MM.1S (cell line): ENCODE measurements around the gene PPIF.

Experiments
- DNase-seq: peaks from one replicate; pipeline ENCODE4 v3.0.0-alpha.2; 2015
- H2AFZ ChIP-seq: fragments of 300-600 bp; sonication (generic); 2 replicates; pipeline ENCODE4 v1.6.0; 2016; ENCODE audit warnings: antibody characterized with exemption, low read length
- H3F3A ChIP-seq: fragments of 300-600 bp; sonication (generic); 2 replicates; pipeline ENCODE4 v1.6.1; 2016; ENCODE audit warnings: mild to moderate bottlenecking, antibody characterized with exemption, low read length, moderate library complexity, mixed read lengths; ENCODE audit not compliant: insufficient read depth
- H3K27ac ChIP-seq: fragments of 300-600 bp; sonication (generic); 2 replicates; pipeline ENCODE4 v1.5.1; 2016; ENCODE audit warnings: mild to moderate bottlenecking, low read length
- H3K27me3 ChIP-seq: fragments of 300-600 bp; sonication (generic); replicated peaks from 2 replicates; pipeline ENCODE4 v1.6.0; 2016; ENCODE audit warnings: low read length; ENCODE audit not compliant: insufficient read depth
- H3K36me3 ChIP-seq: fragments of 300-600 bp; sonication (generic); replicated peaks from 2 replicates; pipeline ENCODE4 v1.6.1; 2016; ENCODE audit warnings: mild to moderate bottlenecking, low read length, mixed read lengths; ENCODE audit not compliant: insufficient read depth
- H3K4me1 ChIP-seq: fragments of 300-600 bp; sonication (generic); 2 replicates; pipeline ENCODE4 v1.6.1; 2016; ENCODE audit warnings: low read length, mixed read lengths
- H3K4me2 ChIP-seq: fragments of 300-600 bp; sonication (generic); 2 replicates; pipeline ENCODE4 v1.6.0; 2016; ENCODE audit warnings: low read depth, low read length
- H3K4me3 ChIP-seq: fragments of 300-600 bp; sonication (generic); 2 replicates; pipeline ENCODE4 v1.5.1; 2016; ENCODE audit warnings: low read length, mixed read lengths
- H3K79me2 ChIP-seq: fragments of 300-600 bp; sonication (generic); 2 replicates; pipeline ENCODE4 v1.6.1; 2016; ENCODE audit warnings: mixed run types, low read length, mixed read lengths
- H3K9ac ChIP-seq: fragments of 300-600 bp; sonication (generic); 2 replicates; pipeline ENCODE4 v1.6.1; 2016; ENCODE audit warnings: low read length, mixed read lengths
- H3K9me2 ChIP-seq: fragments of 300-600 bp; sonication (generic); replicated peaks from 2 replicates; pipeline ENCODE4 v1.6.1; 2016; ENCODE audit warnings: mild to moderate bottlenecking, low read length, mixed read lengths; ENCODE audit not compliant: insufficient read depth
- H3K9me3 ChIP-seq: fragments of 300-600 bp; sonication (generic); replicated peaks from 2 replicates; pipeline ENCODE4 v1.6.1; 2016; ENCODE audit warnings: mild to moderate bottlenecking, low read length, mixed read lengths; ENCODE audit not compliant: insufficient read depth
- H4K20me1 ChIP-seq: fragments of 300-600 bp; sonication (generic); 2 replicates; pipeline ENCODE4 v1.6.1; 2016; ENCODE audit warnings: mild to moderate bottlenecking, low read length, moderate library complexity, mixed read lengths; ENCODE audit not compliant: insufficient read depth
- EZH2 ChIP-seq: fragments of 300-600 bp; sonication (generic); optimal IDR thresholded peaks from 2 replicates; pipeline ENCODE3; 2017; ENCODE audit warnings: low read depth, mild to moderate bottlenecking, antibody characterized with exemption, low read length, mixed read lengths
- EZH2phosphoT487 ChIP-seq: fragments of 300-600 bp; sonication (generic); IDR thresholded peaks from 2 replicates; pipeline ENCODE4 v1.6.1; 2018; ENCODE audit warnings: antibody characterized with exemption, low read length
- TF ChIP-seq, protein P1 (sequence below): fragments of 300-600 bp; sonication (generic); IDR thresholded peaks from 2 replicates; pipeline ENCODE4 v1.5.1; 2016; ENCODE audit warnings: antibody characterized with exemption, low read length, mixed read lengths

The PPIF gene

DNA sequence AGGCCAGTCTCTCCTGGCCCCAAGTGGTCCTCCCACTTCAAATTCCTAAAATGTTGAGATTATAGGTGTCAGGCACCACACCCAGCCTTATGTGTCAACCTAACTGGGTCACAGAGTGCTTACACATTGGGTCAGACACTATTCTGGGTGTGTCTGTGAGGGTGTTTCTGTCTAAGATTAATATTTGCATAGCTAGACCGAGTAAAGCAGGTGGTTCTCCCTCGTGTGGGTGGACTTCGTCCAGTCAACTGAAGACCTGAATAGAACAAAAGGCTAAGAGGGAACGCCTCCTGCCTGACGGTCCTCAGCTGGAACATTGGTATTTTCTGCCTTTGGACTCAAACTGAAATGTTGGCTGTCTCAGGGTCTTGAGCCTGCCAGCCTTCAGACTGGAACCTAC lies 11.5 kb downstream of the PPIF start:
- no peak for DNase-seq
- Histone ChIP-seq H3K9me2 (no peaks in the 10 kb centered on the region), H3K4me1 (no peaks in the 10 kb centered on the region), H3K79me2 (peaks cover 15% of the 10 kb centered on the region), H3K36me3 (peaks cover 7% of the 10 kb centered on the region), H3F3A (peaks cover 7% of the 10 kb centered on the region), H2AFZ (no peak overlapping the region), H3K9me3 (no peaks in the 10 kb centered on the region), H3K27me3 (no peaks in the 10 kb centered on the region), H3K27ac (no peak overlapping the region), H3K4me2 (no peak overlapping the region), H3K4me3 (no peak overlapping the region), H3K9ac (no peak overlapping the region), H4K20me1 (peaks cover 6% of the 10 kb centered on the region; the same call in 1 of the 2 replicates)
- TF ChIP-seq, protein P1, sequence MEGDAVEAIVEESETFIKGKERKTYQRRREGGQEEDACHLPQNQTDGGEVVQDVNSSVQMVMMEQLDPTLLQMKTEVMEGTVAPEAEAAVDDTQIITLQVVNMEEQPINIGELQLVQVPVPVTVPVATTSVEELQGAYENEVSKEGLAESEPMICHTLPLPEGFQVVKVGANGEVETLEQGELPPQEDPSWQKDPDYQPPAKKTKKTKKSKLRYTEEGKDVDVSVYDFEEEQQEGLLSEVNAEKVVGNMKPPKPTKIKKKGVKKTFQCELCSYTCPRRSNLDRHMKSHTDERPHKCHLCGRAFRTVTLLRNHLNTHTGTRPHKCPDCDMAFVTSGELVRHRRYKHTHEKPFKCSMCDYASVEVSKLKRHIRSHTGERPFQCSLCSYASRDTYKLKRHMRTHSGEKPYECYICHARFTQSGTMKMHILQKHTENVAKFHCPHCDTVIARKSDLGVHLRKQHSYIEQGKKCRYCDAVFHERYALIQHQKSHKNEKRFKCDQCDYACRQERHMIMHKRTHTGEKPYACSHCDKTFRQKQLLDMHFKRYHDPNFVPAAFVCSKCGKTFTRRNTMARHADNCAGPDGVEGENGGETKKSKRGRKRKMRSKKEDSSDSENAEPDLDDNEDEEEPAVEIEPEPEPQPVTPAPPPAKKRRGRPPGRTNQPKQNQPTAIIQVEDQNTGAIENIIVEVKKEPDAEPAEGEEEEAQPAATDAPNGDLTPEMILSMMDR: no peak
- TF ChIP-seq EZH2phosphoT487: no peak
- no peak for TF ChIP-seq EZH2

DNA sequence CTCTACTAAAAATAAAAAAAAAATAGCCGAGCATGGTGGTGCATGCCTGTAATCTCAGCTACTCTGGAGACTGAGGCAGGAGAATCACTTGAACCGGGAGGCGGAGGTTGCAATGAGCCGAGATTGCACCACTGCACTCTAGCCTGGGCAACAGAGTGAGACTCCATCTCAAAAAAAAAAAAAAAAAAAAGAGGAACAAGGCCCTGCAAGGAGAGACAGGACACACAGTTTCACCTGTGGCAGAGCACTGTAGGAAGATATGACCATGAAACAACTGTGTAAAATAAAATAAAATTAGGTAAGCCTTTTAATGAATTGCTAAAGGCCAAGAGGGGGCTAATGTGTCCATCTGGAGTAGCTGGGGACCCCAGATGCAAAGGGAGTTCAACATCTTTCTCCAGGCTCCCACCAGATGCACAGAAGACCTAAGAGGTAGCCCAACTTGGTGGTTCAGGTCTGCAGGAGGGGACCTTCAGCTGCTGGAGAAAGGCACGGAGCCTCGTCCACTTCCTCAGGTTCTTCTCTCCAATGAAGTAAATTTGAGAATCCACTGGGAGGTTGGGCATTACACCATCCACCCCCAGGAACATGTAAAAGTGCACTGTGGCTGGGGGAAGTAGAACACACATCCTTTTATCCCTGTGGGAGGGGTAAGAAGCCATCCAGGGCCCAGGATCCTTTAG lies 12.7 kb downstream of the PPIF start:
- Histone ChIP-seq H3K27me3 (no peaks in the 10 kb centered on the region), H3F3A (no peaks in the 10 kb centered on the region; the same call in 1 of the 2 replicates), H3K9me2 (no peaks in the 10 kb centered on the region), H3K9me3 (no peaks in the 10 kb centered on the region), H3K27ac (no peak overlapping the region), H3K4me3 (no peak overlapping the region), H3K4me2 (no peak overlapping the region), H2AFZ (no peak overlapping the region), H4K20me1 (0 out of 2 replicates have a peak, but pooled peaks cover 4% of the 10 kb centered on the region), H3K36me3 (no peaks in the 10 kb centered on the region; the same call in 1 of the 2 replicates), H3K79me2 (0 out of 2 replicates have a peak, but pooled peaks cover 8% of the 10 kb centered on the region), H3K9ac (no peak overlapping the region), H3K4me1 (no peaks in the 10 kb centered on the region)
- no peak for DNase-seq
- TF ChIP-seq EZH2phosphoT487 (no peak), EZH2 (no peak)
- TF ChIP-seq, protein P1: no peak

GRCh38 chr10:79360499-79361342 lies 13.5 kb downstream of the PPIF start:
- DNase-seq: no peak
- no peak overlapping the region for H3K4me3 ChIP-seq
- H3K27ac ChIP-seq: no peak overlapping the region
- no peaks in the 10 kb centered on the region for H3K27me3 ChIP-seq
- H3K4me2 ChIP-seq: no peak overlapping the region
- no peaks in the 10 kb centered on the region; the same call in 1 of the 2 replicates for H3K36me3 ChIP-seq
- no peaks in the 10 kb centered on the region for H3K9me3 ChIP-seq
- H3K9me2 ChIP-seq: no peaks in the 10 kb centered on the region
- no peaks in the 10 kb centered on the region for H3K4me1 ChIP-seq
- TF ChIP-seq, protein P1: no peak
- TF ChIP-seq EZH2: no peak
- no peak for TF ChIP-seq EZH2phosphoT487
- no peaks in the 10 kb centered on the region for H4K20me1 ChIP-seq
- no peak overlapping the region for H2AFZ ChIP-seq
- H3F3A ChIP-seq: no peaks in the 10 kb centered on the region; the same call in 1 of the 2 replicates
- 0 out of 2 replicates have a peak, but pooled peaks cover 2% of the 10 kb centered on the region for H3K79me2 ChIP-seq
- H3K9ac ChIP-seq: no peak overlapping the region
